Endothelial cell of umbilical vein (primary cell): ENCODE results near the gene TRDN. TPM values are rescaled to one million over a fixed set of nuclear protein-coding genes. Genes with fewer than 3 reads are reported as not detected.

Experiments
- BruUV-seq: library from RNA; stranded (reverse); fragments of 400-500 nt; replicated peaks from 2 replicates; lab custom pipeline; 2021; lab: Mats Ljungman, UMichigan
- CTCF ChIA-PET: fragments of 300-600, 350-600 bp; sonication (Branson Sonifier 250); formaldehyde crosslinking; loops from one replicate; lab custom pipeline; 2021; ENCODE audit warnings: antibody characterized with exemption, inconsistent platforms; lab: Charles Lee
- POLR2A ChIA-PET: fragments of 300-600, 350-600 bp; sonication (Branson Sonifier 250); formaldehyde crosslinking; loops from one replicate; lab custom pipeline; 2021; ENCODE audit warnings: antibody characterized with exemption, inconsistent platforms; lab: Charles Lee
- DNase-seq: peaks from one replicate; pipeline ENCODE4 v3.0.0-alpha.2; 2011; ENCODE audit warnings: low read depth, low spot score
- FAIRE-seq: peaks from 2 replicates; lab custom pipeline; 2011; peaks lifted over from hg19 to GRCh38; lab: Jason Lieb, UNC
- H2AFZ ChIP-seq: 2 replicates; pipeline ENCODE4 v1.6.0; 2012; ENCODE audit warnings: low read depth, low read length, control low read depth, inconsistent platforms
- H3K27ac ChIP-seq: 2 replicates; pipeline ENCODE4 v1.5.1; 2011; ENCODE audit warnings: low read depth, mild to moderate bottlenecking, control low read depth, low read length, moderate library complexity; ENCODE audit not compliant: insufficient read depth
- H3K27me3 ChIP-seq, 2 experiments: 2 replicates each; pipeline versions ENCODE4 v1.6.0 to v1.6.1; 2011; ENCODE audit warnings: low read length in 2 of 2, mixed read lengths in 1 of 2; ENCODE audit not compliant: control insufficient read depth in 2 of 2, insufficient read depth in 2 of 2
- H3K36me3 ChIP-seq, 2 experiments: 2 replicates in 1 of 2; 3 replicates in 1 of 2; pipeline ENCODE4 v1.5.1; 2011; ENCODE audit warnings: low read length in 2 of 2, mild to moderate bottlenecking in 1 of 2, moderate library complexity in 1 of 2; ENCODE audit not compliant: control insufficient read depth in 2 of 2, insufficient read depth in 2 of 2; ENCODE audit errors: extremely low read depth in 1 of 2
- H3K4me1 ChIP-seq: 3 replicates; pipeline ENCODE4 v1.5.1; 2011; ENCODE audit warnings: mild to moderate bottlenecking, low read length; ENCODE audit not compliant: control insufficient read depth, insufficient read depth; ENCODE audit errors: extremely low read depth
- H3K4me2 ChIP-seq: 2 replicates; pipeline ENCODE4 v1.6.1; 2011; ENCODE audit warnings: low read length, control low read depth, mixed read lengths; ENCODE audit not compliant: insufficient read depth
- H3K4me3 ChIP-seq, 3 experiments: fragments of 200-600 bp in 1 of 3; sonication (generic), shearing (Covaris generic) in 1 of 3; replicated peaks in 1 of 3; 2 replicates each; pipeline ENCODE4 v1.5.1; 2011 to 2016; ENCODE audit warnings: control low read depth in 3 of 3, low read length in 3 of 3, mild to moderate bottlenecking in 2 of 3, inconsistent platforms in 1 of 3, low read depth in 1 of 3, moderate library complexity in 1 of 3; ENCODE audit not compliant: insufficient read depth in 1 of 3
- H3K79me2 ChIP-seq: 2 replicates; pipeline ENCODE4 v1.6.0; 2012; ENCODE audit warnings: low read length, inconsistent platforms; ENCODE audit not compliant: control insufficient read depth, insufficient read depth
- H3K9ac ChIP-seq: replicated peaks from 2 replicates; pipeline ENCODE3; 2011; ENCODE audit warnings: low read length, control low read depth; ENCODE audit not compliant: insufficient read depth; ENCODE audit errors: extremely low read depth
- H3K9me1 ChIP-seq: replicated peaks from 3 replicates; pipeline ENCODE4 v1.6.0; 2011; ENCODE audit warnings: mild to moderate bottlenecking, low read length; ENCODE audit not compliant: control insufficient read depth, insufficient read depth; ENCODE audit errors: extremely low read depth
- H3K9me3 ChIP-seq: replicated peaks from 2 replicates; pipeline ENCODE4 v1.5.1; 2012; ENCODE audit warnings: low read length, inconsistent platforms; ENCODE audit not compliant: control insufficient read depth, insufficient read depth
- H4K20me1 ChIP-seq: replicated peaks from 2 replicates; pipeline ENCODE3; 2011; ENCODE audit warnings: mild to moderate bottlenecking, low read length; ENCODE audit not compliant: control insufficient read depth, insufficient read depth; ENCODE audit errors: extremely low read depth
- CTCF ChIP-seq, 2 donors: IDR thresholded peaks; 1 replicate in 1 of 2; 2 replicates in 1 of 2; pipeline ENCODE4 v1.5.1; 2011; ENCODE audit warnings: low read length in 2 of 2, mild to moderate bottlenecking in 2 of 2, moderate library complexity in 2 of 2, control low read depth in 1 of 2, inconsistent platforms in 1 of 2, low read depth in 1 of 2; ENCODE audit not compliant: insufficient read depth in 1 of 2; ENCODE audit errors: extremely low read depth in 1 of 2
- EZH2 ChIP-seq: IDR thresholded peaks from 2 replicates; pipeline ENCODE4 v1.6.1; 2012; ENCODE audit warnings: borderline replicate concordance, low read depth, mild to moderate bottlenecking, moderate library complexity, low read length, inconsistent platforms; ENCODE audit not compliant: severe bottlenecking
- FOS ChIP-seq: IDR thresholded peaks from 2 replicates; pipeline ENCODE4 v1.6.1; 2011; ENCODE audit warnings: mild to moderate bottlenecking, low read length, moderate library complexity, borderline replicate concordance; ENCODE audit not compliant: insufficient read depth
- GATA2 ChIP-seq: IDR thresholded peaks from 2 replicates; pipeline ENCODE4 v1.7.0; 2011; ENCODE audit warnings: low read depth, mild to moderate bottlenecking, moderate library complexity, mixed read lengths, low read length; ENCODE audit not compliant: insufficient read length, insufficient read depth
- JUN ChIP-seq: IDR thresholded peaks from 2 replicates; pipeline ENCODE4 v1.6.1; 2011; ENCODE audit warnings: borderline replicate concordance, low read depth; ENCODE audit not compliant: insufficient read length, insufficient read depth
- MAX ChIP-seq: IDR thresholded peaks from 2 replicates; pipeline ENCODE4 v1.6.1; 2011; ENCODE audit not compliant: insufficient read depth, insufficient read length
- MYC ChIP-seq: IDR thresholded peaks from one replicate; pipeline ENCODE4 v1.6.1; 2011; ENCODE audit warnings: mild to moderate bottlenecking, low read depth, low read length
- POLR2A ChIP-seq: IDR thresholded peaks from 2 replicates; pipeline ENCODE4 v1.6.1; 2012; ENCODE audit warnings: low read depth, mild to moderate bottlenecking, control low read depth, low read length
- POLR2AphosphoS5 ChIP-seq: IDR thresholded peaks from 2 replicates; pipeline ENCODE4 v1.6.1; 2012; ENCODE audit warnings: low read depth, mild to moderate bottlenecking, control low read depth, low read length, moderate library complexity; ENCODE audit not compliant: insufficient read depth
- dilution Hi-C: fragments of 300-500 bp; cut with MboI; formaldehyde crosslinking; loops from one replicate; pipeline ENCODE4 v1.15.0; 2019; ENCODE audit warnings: low sequenced_read_pairs; ENCODE audit not compliant: extremely low pct_ligation_motif_present
- intact Hi-C: fragments of 100-400 bp; cut with micrococcal nuclease; formaldehyde crosslinking; loops from one replicate; pipeline ENCODE4 v1.10.0; 2022
- polyA plus RNA-seq, 4 experiments: library from polyadenylated mRNA; depleted of rRNA in 3 of 4; stranded (reverse) in 3 of 4; unstranded in 1 of 4; fragments of >200 nt; gene quantifications; 2 replicates each; pipeline versions ENCODE4 v1.2.1 to v1.2.3, GENCODE V29; 2011 to 2012; ENCODE audit warnings: missing spikeins in 1 of 4
- total RNA-seq: library from RNA; stranded (reverse); gene quantifications from 2 replicates; pipeline ENCODE4 v1.2.3, GENCODE V29; 2021

The TRDN gene
- total and polyA plus RNA-seq, 2 donors (not counting 3 experiments of a cell fraction or from before 2014, with no cell fraction given) = not detected

- intact Hi-C loops (no loop called here), dilution Hi-C loops (no loop called here)
- DNase-seq = no peak
- H3K79me2 ChIP-seq = no peaks in the 10 kb centered on the region
- H3K27ac ChIP-seq = no peak overlapping the region
- no peak for TF ChIP-seq MYC
- no peak for TF ChIP-seq MAX
- no peak for TF ChIP-seq POLR2AphosphoS5
- no peak for TF ChIP-seq GATA2
- TF ChIP-seq JUN = no peak
- no peak for TF ChIP-seq CTCF (IDR thresholded peaks at IDR 0.05; ENCODE audit: extremely low read depth in 1 of 2, insufficient read depth in 1 of 2, low read depth in 1 of 2, low read length in 2 of 2)
- TF ChIP-seq FOS = no peak
- TF ChIP-seq EZH2 = no peak
- TF ChIP-seq POLR2A = no peak
- H3K27me3 ChIP-seq = no peaks in the 10 kb centered on the region
- H3K9me1 ChIP-seq = no peaks in the 10 kb centered on the region
- H2AFZ ChIP-seq = no peak overlapping the region
- ChIA-PET POLR2A (no interaction called here), CTCF (no interaction called here)
- H3K9ac ChIP-seq = no peak overlapping the region
- H3K4me3 ChIP-seq = no peak overlapping the region
- no peak for FAIRE-seq
- H4K20me1 ChIP-seq = no peaks in the 10 kb centered on the region
- no TSS peak for BruUV-seq
- no peaks in the 10 kb centered on the region for H3K9me3 ChIP-seq
- H3K4me1 ChIP-seq = no peaks in the 10 kb centered on the region
- no peaks in the 10 kb centered on the region for H3K36me3 ChIP-seq
- H3K4me2 ChIP-seq = no peak overlapping the region
These were observed 372.8 kb downstream of the TRDN start for GRCh38 chr6:123263981-123264380.
